ENCODE results near the gene LRRC47.

DNA sequence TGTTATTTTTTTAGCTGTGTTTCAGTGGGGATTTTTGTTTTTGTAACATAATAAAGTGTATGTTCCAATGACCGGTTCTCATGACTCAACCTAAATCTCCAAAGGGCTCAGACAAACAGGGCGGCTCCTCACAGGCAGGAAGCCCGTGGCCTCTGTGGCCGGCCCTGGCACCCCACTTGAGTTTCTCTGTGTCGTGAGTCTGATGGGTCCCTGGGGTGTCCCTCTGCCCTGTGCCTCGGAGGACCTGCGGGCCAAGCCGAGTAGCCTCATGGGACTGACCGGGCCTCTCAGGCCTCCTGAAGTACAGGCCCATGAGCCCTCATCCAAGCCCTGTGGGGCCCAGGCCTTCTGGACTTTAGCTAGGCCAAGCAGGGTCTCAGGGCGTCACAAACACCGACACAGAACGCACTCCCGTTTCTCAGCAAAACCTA, 60.2 kb downstream of the LRRC47 start:
- no peak for TF ChIP-seq EZH2 (IDR thresholded peaks at IDR 0.05; ENCODE audit: borderline replicate concordance, low read length)
- TF ChIP-seq, protein P1, sequence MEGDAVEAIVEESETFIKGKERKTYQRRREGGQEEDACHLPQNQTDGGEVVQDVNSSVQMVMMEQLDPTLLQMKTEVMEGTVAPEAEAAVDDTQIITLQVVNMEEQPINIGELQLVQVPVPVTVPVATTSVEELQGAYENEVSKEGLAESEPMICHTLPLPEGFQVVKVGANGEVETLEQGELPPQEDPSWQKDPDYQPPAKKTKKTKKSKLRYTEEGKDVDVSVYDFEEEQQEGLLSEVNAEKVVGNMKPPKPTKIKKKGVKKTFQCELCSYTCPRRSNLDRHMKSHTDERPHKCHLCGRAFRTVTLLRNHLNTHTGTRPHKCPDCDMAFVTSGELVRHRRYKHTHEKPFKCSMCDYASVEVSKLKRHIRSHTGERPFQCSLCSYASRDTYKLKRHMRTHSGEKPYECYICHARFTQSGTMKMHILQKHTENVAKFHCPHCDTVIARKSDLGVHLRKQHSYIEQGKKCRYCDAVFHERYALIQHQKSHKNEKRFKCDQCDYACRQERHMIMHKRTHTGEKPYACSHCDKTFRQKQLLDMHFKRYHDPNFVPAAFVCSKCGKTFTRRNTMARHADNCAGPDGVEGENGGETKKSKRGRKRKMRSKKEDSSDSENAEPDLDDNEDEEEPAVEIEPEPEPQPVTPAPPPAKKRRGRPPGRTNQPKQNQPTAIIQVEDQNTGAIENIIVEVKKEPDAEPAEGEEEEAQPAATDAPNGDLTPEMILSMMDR (IDR thresholded peaks at IDR 0.05; ENCODE audit: low read length): no peak

Data from OCI-LY1 (cell line).